Esophagus squamous epithelium (tissue), 4 donors: ENCODE results near the gene MON1A.

Experiments
- CTCF ChIP-seq, 6 experiments: fragments of 450-650 bp in 4 of 6; fragments of 200-600 bp in 2 of 6; sonication (generic) in 2 of 6; IDR thresholded peaks; one replicate each; pipeline ENCODE4 v1.5.1; 2016 to 2019; ENCODE audit warnings: antibody characterized with exemption in 6 of 6, mild to moderate bottlenecking in 4 of 6, moderate library complexity in 4 of 6
- POLR2A ChIP-seq, 4 donors: fragments of 450-650 bp; IDR thresholded peaks; one replicate each; pipeline ENCODE4 v1.6.1; 2017; ENCODE audit warnings: antibody characterized with exemption in 4 of 4, mild to moderate bottlenecking in 4 of 4, moderate library complexity in 3 of 4

- TF ChIP-seq CTCF (IDR thresholded peaks at IDR 0.05) (no peak), POLR2A (IDR thresholded peaks at IDR 0.05) (no peak)
Observed at GRCh38 chr3:49916686-49917085, 12.9 kb downstream of the MON1A start.
